OCI-LY3 (cell line): Measurements from ENCODE around the gene PRDM11.

Source experiments
- CTCF ChIP-seq: fragments of 200-600, 300-600 bp; sonication (generic); IDR thresholded peaks from 2 replicates; pipeline ENCODE4 v1.5.1; 2014; ENCODE audit warnings: antibody characterized with exemption, low read length, low read depth
- EZH2phosphoT487 ChIP-seq: fragments of 200-600 bp; shearing (Covaris generic); IDR thresholded peaks from 2 replicates; pipeline ENCODE4 v1.6.1; 2018; ENCODE audit warnings: antibody characterized with exemption, mixed run types, low read depth

GRCh38 chr11:45234306-45235006 is 88.0 kb downstream of the PRDM11 start:
- no peak for TF ChIP-seq CTCF
- TF ChIP-seq EZH2phosphoT487 = no peak
